GM21367 (cell line): ENCODE data around the gene CLIP3.
"Not testable (repeated sequence)": the region's sequence is repeated elsewhere in the genome, so short reads cannot be mapped to it uniquely, and the experiment has no call there.

Source experiments
- ATAC-seq: cut with Tn5 transposase; IDR thresholded peaks from one replicate; pipeline ENCODE4 v1.9.1; 2021; ENCODE audit not compliant: unreplicated experiment

CLIP3 gene

GRCh38 chr19:36032251-36033104, at the start of gene CLIP3:
TSS of gene CLIP3 (minus strand) at chr19:36032873. CDS start at chr19:36032357, 516 bp downstream.
- no peak for ATAC-seq

GRCh38 chr19:36081894-36082293, 49.2 kb upstream of the CLIP3 start:
- ATAC-seq: no peak

DNA sequence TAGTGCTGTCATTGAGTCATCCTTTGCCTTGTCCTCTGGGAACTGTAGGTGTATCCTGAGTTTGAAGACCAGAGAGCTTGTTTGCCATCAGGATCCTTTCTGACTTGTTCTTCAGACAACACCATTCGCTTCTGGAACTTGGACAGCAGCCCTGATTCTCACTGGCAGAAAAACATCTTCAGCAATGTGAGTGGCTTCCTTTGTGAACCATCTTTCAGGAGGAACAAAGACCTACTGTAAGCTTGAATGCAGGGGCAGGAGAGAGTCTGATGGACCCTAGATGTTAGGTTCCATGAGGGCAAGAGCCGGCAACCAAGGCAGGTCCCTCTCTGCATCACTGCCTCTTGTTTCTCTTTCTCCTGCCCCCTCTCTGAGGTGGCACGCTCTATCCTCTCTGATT, 48.7 kb upstream of the CLIP3 start:
- no peak for ATAC-seq

DNA sequence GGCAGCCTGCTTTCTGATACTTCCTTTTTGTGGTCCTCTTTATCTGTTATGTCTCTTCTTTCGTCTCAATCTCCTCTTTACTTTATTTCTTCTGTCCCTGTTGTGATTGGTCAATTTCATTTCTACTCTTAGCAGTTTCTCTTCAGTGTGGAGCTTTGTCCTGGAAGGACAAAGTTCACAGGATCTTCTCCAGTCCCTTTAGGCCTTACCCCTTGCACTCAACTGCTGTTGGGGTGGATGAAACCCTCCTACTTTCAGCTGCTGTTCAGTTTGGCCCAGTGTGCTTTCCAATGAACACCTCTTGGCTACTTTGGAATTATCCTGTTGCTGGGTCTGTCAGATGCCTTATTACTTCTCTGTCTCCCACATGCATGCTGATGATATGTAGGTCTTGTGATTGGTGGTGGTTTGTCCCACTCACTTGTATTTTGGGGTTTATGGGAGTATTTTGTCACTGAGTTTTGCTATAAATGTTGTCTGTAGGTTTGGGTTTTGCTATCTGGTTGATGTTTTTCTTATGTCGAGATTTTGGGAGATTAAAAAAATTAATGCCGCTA, 46.8 kb upstream of the CLIP3 start:
- ATAC-seq: no peak

GRCh38 chr19:36073121-36073876, 40.6 kb upstream of the CLIP3 start:
- ATAC-seq: no peak

DNA sequence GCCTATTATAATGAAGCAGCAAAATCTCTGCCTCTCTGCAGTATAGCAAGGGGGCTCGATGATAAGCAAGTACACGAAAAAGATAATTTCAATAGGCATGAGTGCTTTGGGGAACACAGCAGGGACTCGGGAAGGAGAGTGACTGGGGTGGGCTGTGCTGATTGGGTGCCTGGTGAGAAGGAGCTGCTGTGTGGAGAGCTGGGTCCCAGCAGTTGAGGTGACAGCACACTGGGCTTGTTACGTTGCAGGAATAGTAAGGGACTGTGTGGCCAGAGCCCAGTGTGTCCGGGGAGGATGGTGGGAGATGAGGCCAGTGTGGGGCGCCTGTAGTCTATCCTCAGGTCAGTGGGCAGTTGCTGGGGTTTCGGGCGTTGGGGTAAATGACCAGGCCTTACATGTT, 39.4 kb upstream of the CLIP3 start:
- no peak for ATAC-seq

DNA sequence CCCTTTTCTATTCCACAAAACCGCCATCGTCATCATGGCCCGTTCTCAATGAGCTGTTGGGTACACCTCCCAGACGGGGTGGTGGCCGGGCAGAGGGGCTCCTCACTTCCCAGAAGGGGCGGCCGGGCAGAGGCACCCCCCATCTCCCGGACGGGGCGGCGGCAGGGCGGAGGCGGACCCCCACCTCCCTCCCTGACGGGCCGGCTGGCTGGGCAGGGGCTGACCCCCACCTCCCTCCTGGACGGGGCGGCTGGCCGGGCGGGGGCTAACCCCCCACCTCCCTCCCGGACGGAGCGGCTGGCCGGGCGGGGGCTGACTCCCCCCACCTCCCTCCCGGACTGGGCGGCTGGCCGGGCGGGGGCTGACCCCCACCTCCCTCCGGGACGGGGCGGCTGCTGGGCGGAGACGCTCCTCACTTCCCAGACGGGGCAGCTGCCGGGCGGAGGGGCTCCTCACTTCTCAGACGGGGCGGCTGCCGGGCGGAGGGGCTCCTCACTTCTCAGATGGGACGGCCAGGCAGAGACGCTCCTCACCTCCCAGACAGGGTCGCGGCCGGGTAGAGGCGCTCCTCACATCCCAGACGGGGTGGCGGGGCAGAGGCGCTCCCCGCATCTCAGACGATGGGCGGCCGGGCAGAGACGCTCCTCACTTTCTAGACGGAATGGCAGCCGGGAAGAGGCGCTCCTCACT, 36.3 kb upstream of the CLIP3 start:
- ATAC-seq: not testable (repeated sequence)

DNA sequence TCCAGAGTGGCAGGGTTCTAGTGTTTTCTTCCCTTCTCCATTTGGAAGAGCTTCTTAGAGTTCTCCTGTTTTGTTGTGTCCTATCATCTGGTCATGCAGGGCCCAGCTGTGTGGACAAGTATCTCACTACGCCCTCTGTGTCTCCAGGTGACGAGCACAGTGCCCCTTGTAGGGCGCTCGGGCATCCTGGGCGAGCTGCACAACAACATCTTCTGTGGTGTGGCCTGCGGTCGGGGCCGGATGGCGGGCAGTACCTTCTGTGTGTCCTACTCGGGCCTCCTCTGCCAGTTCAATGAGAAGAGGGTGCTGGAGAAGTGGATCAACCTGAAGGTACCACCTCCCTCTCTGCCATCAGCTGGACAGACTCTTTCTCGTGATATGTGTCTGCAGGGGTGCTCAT, 35.0 kb upstream of the CLIP3 start:
- ATAC-seq: no peak

- ATAC-seq: no peak
Measured at GRCh38 chr19:36064826-36065225, 32.2 kb upstream of the CLIP3 start.

GRCh38 chr19:36061367-36061766, 28.7 kb upstream of the CLIP3 start:
- no peak for ATAC-seq

DNA sequence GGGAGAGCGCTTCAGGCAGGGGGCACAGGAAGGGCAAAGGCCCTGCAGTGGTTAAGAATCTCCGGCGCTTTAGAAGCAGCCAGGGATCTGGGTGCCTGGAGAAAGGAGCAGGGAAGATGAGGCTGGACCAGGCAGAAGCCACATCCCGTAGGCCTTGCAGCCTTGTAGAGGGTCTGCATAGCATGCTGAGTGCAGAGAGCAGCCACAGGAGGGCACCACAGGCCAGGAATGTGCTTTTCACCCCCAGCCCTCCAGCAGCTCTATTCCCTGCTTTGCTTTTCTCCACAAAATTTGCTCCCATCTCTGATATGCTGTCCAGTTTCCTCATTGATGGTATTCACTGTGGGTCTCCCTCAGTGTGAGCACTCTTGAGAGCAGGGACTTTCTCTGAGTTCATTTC, 27.8 kb upstream of the CLIP3 start:
- ATAC-seq: no peak

DNA sequence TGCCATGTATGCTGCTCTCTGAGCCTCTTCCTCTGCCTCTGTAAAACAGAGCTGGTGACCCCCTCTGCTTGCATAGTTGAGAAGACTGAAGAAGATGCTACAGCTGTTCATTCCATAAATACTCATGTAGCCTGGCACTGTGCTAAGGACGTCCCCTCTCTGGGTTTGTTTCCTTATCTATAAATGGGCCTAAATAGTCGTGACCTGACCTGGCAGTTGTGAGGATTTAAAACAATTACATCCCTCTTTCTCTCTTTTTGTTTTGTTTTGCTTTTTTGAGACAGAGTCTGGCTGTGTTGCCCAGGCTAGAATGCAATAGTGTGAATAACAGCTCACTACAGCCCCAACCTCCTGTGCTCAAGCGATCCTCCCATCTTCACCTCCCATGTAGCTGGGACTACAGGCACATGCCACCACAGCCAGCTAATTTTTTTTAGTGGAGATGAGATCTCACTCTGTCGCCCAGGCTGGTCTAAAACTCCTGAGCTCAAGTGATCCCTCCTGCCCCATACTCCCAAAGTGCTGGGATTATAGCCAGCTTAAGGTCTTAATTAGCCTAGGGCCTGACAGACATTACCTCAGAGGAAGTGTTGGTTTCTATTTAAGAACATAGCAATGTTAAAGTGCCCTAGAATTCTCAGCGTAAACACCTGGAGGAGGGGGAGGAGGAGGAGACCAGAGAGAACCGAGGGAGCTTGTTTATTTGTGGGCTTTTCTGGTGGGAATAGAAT, 26.7 kb upstream of the CLIP3 start:
- no peak for ATAC-seq

- ATAC-seq: no peak
Measured at GRCh38 chr19:36058481-36059179, 26.0 kb upstream of the CLIP3 start.

- peak; percentile 60 for ATAC-seq
Measured at GRCh38 chr19:36054733-36055686, 22.3 kb upstream of the CLIP3 start, which contains the start of gene WDR62. TSS of gene WDR62 (plus strand) at chr19:36054897. CDS start at chr19:36054972, 75 bp downstream.

- peak; percentile 71 for ATAC-seq
Measured at GRCh38 chr19:36054119-36054732, 21.6 kb upstream of the CLIP3 start, which contains the start of gene THAP8. TSS of gene THAP8 (minus strand) at chr19:36054285. CDS start at chr19:36054217, 68 bp downstream.

DNA sequence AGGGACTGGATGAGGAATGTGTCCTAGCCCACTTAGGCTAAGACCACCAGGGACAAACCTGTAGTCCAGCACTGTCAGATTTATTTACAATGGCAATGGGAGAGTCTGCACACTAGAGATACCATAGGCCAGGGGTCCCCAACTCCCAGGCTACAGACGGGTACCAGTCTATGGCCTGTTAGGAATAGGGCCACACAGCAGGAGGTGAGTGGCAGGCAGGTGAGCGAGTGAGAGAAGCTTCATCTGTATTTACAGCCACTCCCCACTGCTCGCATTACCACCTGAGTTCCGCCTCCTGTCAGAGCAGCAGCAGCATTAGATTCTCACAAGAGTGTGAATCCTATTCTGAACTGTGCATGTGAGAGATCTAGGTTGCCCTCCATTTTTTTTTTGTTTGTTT, 19.0 kb upstream of the CLIP3 start:
- no peak for ATAC-seq

GRCh38 chr19:36051236-36051635, 18.6 kb upstream of the CLIP3 start:
- ATAC-seq: no peak

GRCh38 chr19:36049080-36049698, 16.5 kb upstream of the CLIP3 start:
- ATAC-seq: no peak
